Measurements from ENCODE around the gene AUTS2.

Gene AUTS2

GRCh38 chr7:70303780-70304179, 705.5 kb downstream of the AUTS2 start:
- peaks cover 3% of the 10 kb centered on the region for H3K9me3 Mint-ChIP-seq

DNA sequence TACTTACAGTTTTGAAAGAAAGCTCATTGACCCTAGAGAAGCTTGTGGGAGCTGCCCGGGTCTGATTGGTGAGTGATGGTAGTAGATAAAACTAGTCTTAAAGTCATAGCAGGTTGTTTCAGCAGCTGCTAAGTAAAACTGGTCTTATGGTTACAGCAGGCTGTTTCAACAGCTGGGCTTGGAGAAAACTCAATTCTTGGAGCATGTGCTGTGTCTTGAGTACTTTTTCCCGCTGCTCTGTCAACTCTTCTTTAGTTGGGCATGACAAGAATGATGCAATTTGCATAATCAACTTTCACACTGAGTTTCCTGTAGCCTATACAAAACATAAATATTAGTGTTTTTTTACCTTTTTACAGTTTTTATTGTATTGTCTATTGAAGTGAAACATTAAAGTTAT, 707.9 kb downstream of the AUTS2 start:
- H3K4me3 Mint-ChIP-seq, result no peak overlapping the region
- no peaks in the 10 kb centered on the region for H3K4me1 Mint-ChIP-seq
- peaks cover 7% of the 10 kb centered on the region for H3K27me3 Mint-ChIP-seq (ENCODE audit: low read depth)
- TF ChIP-seq CTCF (IDR thresholded peaks at IDR 0.05; ENCODE audit: unreplicated experiment in 3 of 3), result no peak
- peaks cover 5% of the 10 kb centered on the region for H3K36me3 Mint-ChIP-seq (ENCODE audit: low read depth)
- peaks cover 3% of the 10 kb centered on the region for H3K9me3 Mint-ChIP-seq
- H3K27ac Mint-ChIP-seq, result no peak overlapping the region

More at GRCh38 chr7:70303780-70304179, 705.5 kb downstream of the AUTS2 start:
- Mint-ChIP-seq H3K4me1 (no peaks in the 10 kb centered on the region), H3K27ac (no peak overlapping the region), H3K27me3 (ENCODE audit: low read depth) (peaks cover 11% of the 10 kb centered on the region), H3K4me3 (no peak overlapping the region), H3K36me3 (ENCODE audit: low read depth) (no peaks in the 10 kb centered on the region)
- no peak for TF ChIP-seq CTCF (IDR thresholded peaks at IDR 0.05; ENCODE audit: unreplicated experiment in 3 of 3)

GRCh38 chr7:70307544-70308106, 709.4 kb downstream of the AUTS2 start:
- no peak for TF ChIP-seq CTCF (IDR thresholded peaks at IDR 0.05; ENCODE audit: unreplicated experiment in 3 of 3)
- H3K36me3 Mint-ChIP-seq (ENCODE audit: low read depth), result peaks cover 5% of the 10 kb centered on the region
- no peak overlapping the region for H3K4me3 Mint-ChIP-seq
- H3K4me1 Mint-ChIP-seq, result no peaks in the 10 kb centered on the region
- H3K27ac Mint-ChIP-seq, result no peak overlapping the region
- peaks cover 3% of the 10 kb centered on the region for H3K9me3 Mint-ChIP-seq
- peaks cover 7% of the 10 kb centered on the region for H3K27me3 Mint-ChIP-seq (ENCODE audit: low read depth)

DNA sequence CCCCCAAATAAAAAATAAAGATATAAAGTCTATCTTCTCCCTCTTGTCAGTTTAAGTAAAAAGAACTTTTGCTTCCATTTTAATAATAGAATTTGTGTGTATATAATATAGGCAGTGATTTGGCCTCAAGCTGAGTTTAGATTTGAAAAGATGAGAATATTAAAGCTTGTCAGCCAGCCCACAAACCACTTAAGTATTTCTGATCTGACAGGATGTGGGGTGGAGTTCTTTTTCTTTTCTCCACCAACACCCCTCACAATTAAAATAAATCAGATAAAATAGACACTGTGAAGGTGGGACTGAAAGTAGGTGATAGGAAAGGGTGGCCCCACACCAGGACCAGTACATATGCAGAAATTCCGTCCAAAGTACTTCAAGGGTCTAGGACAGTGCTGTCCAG, 714.1 kb downstream of the AUTS2 start:
- no peak overlapping the region for H3K27ac Mint-ChIP-seq
- peaks cover 3% of the 10 kb centered on the region for H3K27me3 Mint-ChIP-seq (ENCODE audit: low read depth)
- no peaks in the 10 kb centered on the region for H3K4me1 Mint-ChIP-seq
- H3K36me3 Mint-ChIP-seq (ENCODE audit: low read depth), result peaks cover 5% of the 10 kb centered on the region
- no peak for TF ChIP-seq CTCF (IDR thresholded peaks at IDR 0.05; ENCODE audit: unreplicated experiment in 3 of 3)
- no peak overlapping the region for H3K4me3 Mint-ChIP-seq
- no peaks in the 10 kb centered on the region for H3K9me3 Mint-ChIP-seq

DNA sequence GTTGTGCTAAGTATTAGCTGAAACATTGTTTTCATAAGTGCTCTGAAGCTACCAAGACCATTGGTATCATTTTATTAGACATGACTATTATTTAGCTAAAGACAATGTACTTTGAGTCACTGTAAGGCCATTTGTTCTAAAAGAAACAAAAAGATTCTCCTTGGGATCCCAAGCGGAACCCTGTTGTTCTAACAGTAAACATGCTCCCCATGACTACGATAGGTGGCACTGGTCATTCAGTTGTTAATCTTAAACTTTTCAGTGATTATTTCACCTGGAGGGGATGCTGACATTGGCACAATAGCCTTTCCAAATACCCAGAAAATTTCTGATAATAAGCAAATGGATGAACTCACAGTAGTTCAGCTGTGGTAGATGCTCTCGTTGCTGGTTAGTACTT, 715.0 kb downstream of the AUTS2 start:
- TF ChIP-seq CTCF (IDR thresholded peaks at IDR 0.05; ENCODE audit: unreplicated experiment in 3 of 3), result no peak
- Mint-ChIP-seq H3K4me1 (no peaks in the 10 kb centered on the region), H3K4me3 (no peak overlapping the region), H3K27me3 (ENCODE audit: low read depth) (peaks cover 3% of the 10 kb centered on the region), H3K36me3 (ENCODE audit: low read depth) (peaks cover 5% of the 10 kb centered on the region), H3K27ac (no peak overlapping the region), H3K9me3 (no peaks in the 10 kb centered on the region)

- Mint-ChIP-seq H3K36me3 (ENCODE audit: low read depth) (peaks cover 5% of the 10 kb centered on the region), H3K27ac (no peak overlapping the region), H3K9me3 (no peaks in the 10 kb centered on the region), H3K4me3 (no peak overlapping the region), H3K27me3 (ENCODE audit: low read depth) (peaks cover 3% of the 10 kb centered on the region), H3K4me1 (peaks cover 2% of the 10 kb centered on the region)
- no peak for TF ChIP-seq CTCF (IDR thresholded peaks at IDR 0.05; ENCODE audit: unreplicated experiment in 3 of 3)
Measured at GRCh38 chr7:70313687-70314086, 715.4 kb downstream of the AUTS2 start.
